ENCODE results near the gene CCDC177.

Gene CCDC177

GRCh38 chr14:69595336-69595735, 20.7 kb upstream of the CCDC177 start:
- no peak for TF ChIP-seq CTCF (IDR thresholded peaks at IDR 0.05; ENCODE audit: low read depth, low read length)
- no peak overlapping the region for H3K4me3 ChIP-seq (ENCODE audit: low read depth, low read length)

GRCh38 chr14:69594846-69595245, 20.2 kb upstream of the CCDC177 start:
- no peak for TF ChIP-seq CTCF (IDR thresholded peaks at IDR 0.05; ENCODE audit: low read depth, low read length)
- H3K4me3 ChIP-seq (ENCODE audit: low read depth, low read length), result no peak overlapping the region

DNA sequence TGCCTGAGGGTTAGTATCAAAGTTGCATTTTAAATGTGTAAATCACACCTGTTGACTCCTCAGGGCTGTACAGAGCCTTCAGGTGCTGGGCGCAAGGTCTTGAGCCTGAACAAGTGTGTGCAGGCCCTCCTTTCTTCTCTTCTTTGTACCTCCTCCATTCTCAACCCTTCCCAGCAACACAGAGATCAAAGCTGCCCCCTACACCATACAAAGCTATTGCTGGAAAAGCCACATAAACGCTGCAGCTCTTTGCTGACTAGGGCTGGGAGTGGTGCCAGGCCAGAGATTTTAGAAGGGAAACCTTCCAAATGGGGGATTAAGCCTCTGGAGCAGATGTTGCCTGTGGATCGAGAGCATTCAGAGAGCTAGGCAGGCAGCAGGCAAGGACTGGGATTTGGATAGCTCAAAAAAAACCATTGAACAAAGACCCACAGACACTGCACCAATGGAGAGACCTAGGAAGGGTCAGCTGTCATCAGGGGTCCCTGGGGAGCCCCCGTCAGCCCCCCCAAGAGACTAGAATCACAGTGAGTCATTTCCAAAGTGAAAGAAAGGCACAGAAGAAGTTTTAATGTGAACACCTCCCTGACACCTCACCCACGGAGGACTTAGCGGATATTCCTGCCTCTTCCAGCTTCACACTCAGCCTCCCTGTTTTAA, 18.5 kb upstream of the CCDC177 start:
- peak overlapping the region; percentile 24 for H3K4me3 ChIP-seq (ENCODE audit: low read depth, low read length)
- TF ChIP-seq CTCF (IDR thresholded peaks at IDR 0.05; ENCODE audit: low read depth, low read length), result no peak

DNA sequence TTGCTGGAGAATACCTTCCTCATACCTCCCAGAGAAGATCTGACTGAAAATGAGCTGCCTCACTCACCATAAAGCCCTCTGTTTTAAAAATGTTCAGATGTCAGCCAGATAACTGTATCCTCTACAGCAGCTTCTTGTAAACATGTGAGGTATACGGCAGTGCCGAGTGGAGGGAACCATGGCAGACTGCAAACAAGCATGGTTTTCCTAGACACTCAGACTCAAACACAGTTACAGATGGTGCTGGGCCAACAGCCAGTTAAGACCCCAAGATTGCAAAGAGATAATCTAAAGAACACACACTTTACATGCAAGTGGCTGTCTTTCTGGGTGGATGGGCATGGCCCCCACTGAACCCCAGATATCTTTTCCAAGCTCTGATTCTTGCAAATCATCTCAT, 16.6 kb upstream of the CCDC177 start:
- no peak overlapping the region for H3K4me3 ChIP-seq (ENCODE audit: low read depth, low read length)
- no peak for TF ChIP-seq CTCF (IDR thresholded peaks at IDR 0.05; ENCODE audit: low read depth, low read length)

DNA sequence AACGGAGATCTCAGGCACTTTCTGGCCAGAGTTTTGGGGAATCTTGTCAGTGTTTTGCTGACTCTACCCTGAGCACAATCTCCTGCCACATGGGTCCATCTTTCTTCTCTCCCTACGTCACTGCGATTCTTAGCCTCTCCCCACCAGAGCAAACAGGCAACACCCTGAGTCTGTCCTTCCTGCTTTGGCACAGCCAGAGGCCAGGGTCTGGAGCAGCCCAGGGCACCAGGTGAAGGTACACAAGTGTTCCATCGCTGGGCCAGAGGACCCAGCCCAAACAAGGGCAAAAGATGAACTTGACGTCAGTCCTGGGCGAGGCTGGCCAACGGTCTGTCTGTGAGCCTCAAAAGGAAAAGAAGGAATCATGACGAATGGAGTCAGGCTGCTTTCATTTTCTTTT, 12.7 kb upstream of the CCDC177 start:
- H3K4me3 ChIP-seq (ENCODE audit: low read depth, low read length), result no peak overlapping the region
- TF ChIP-seq CTCF (IDR thresholded peaks at IDR 0.05; ENCODE audit: low read depth, low read length), result no peak

- no peak for TF ChIP-seq CTCF (IDR thresholded peaks at IDR 0.05; ENCODE audit: low read depth, low read length)
- no peak overlapping the region for H3K4me3 ChIP-seq (ENCODE audit: low read depth, low read length)
Measured at GRCh38 chr14:69586404-69586803, 11.7 kb upstream of the CCDC177 start.

DNA sequence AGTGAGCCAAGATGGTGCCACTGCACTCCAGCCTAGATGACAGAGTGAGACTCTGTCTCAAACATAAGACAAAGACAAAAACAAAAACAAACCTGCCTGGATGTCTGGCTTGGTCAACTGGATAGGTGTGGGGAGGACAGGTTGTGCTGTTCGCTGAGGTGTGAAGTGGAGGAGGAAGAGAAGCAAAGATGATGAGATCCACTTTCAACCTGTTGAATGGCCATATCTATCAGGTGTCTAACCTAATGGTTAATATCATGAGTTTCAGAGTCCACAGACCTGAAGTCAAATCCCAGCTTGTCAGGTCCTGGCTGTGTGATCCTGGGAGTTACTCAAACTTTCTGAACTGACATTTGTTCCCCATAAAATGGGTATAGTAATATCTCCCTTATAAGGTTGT, 9.7 kb upstream of the CCDC177 start:
- H3K4me3 ChIP-seq (ENCODE audit: low read depth, low read length), result no peak overlapping the region
- no peak for TF ChIP-seq CTCF (IDR thresholded peaks at IDR 0.05; ENCODE audit: low read depth, low read length)
